IgD-negative memory B cell (primary cell): Measurements from ENCODE around the gene PTMS. TPM values are rescaled to one million over a fixed set of nuclear protein-coding genes. Genes with fewer than 3 reads are reported as not detected.

Experiments used
- H3K27ac Mint-ChIP-seq, 3 donors: one replicate each; pipeline ENCODE4 v1.8.0; 2020 to 2022; ENCODE audit warnings: mild to moderate bottlenecking in 3 of 3, mixed read lengths in 3 of 3, moderate library complexity in 1 of 3
- H3K27me3 Mint-ChIP-seq: one replicate; pipeline ENCODE4 v1.8.0; 2021; ENCODE audit warnings: mixed read lengths
- H3K36me3 Mint-ChIP-seq: one replicate; pipeline ENCODE4 v1.8.0; 2020; ENCODE audit warnings: mild to moderate bottlenecking, mixed read lengths
- H3K4me1 Mint-ChIP-seq, 3 donors: one replicate each; pipeline ENCODE4 v1.8.0; 2020 to 2022; ENCODE audit warnings: mixed read lengths in 3 of 3, mild to moderate bottlenecking in 1 of 3
- H3K4me3 Mint-ChIP-seq, 4 donors: one replicate each; pipeline ENCODE4 v1.8.0; 2020 to 2022; ENCODE audit warnings: mild to moderate bottlenecking in 4 of 4, mixed read lengths in 4 of 4, moderate library complexity in 3 of 4
- H3K9me3 Mint-ChIP-seq, 3 donors: one replicate each; pipeline ENCODE4 v1.8.0; 2020 to 2021; ENCODE audit warnings: mixed read lengths in 3 of 3, mild to moderate bottlenecking in 1 of 3
- polyA plus RNA-seq: library from polyadenylated mRNA; unstranded; fragments of 300-500 nt; fragmentation: Illumina TruSeq; gene quantifications from one replicate; pipeline ENCODE4 v1.2.3, GENCODE V29; 2021

Gene PTMS
- polyA plus RNA-seq, 1 donor from 2014 or later: 2.5 TPM

- peaks cover 2% of the 10 kb centered on the region for H3K36me3 Mint-ChIP-seq
- H3K27ac Mint-ChIP-seq: no peak overlapping the region
- H3K4me1 Mint-ChIP-seq: peaks cover 3 to 8% (median 6%) of the 10 kb centered on the region in 3 donors
- H3K9me3 Mint-ChIP-seq: no peaks in the 10 kb centered on the region
- H3K27me3 Mint-ChIP-seq: peaks cover 49% of the 10 kb centered on the region
- H3K4me3 Mint-ChIP-seq: peak overlapping the region in 1 of 4 donors; percentile 32
Measured at GRCh38 chr12:6772726-6773589, 6.8 kb downstream of the PTMS start.

GRCh38 chr12:6773590-6774351, 7.6 kb downstream of the PTMS start:
- peak overlapping the region in 2 of 4 donors; percentile 32 to 58 for H3K4me3 Mint-ChIP-seq
- peaks cover 4 to 10% (median 9%) of the 10 kb centered on the region in 3 donors for H3K4me1 Mint-ChIP-seq
- H3K36me3 Mint-ChIP-seq: peaks cover 2% of the 10 kb centered on the region
- H3K27ac Mint-ChIP-seq: no peak overlapping the region
- H3K27me3 Mint-ChIP-seq: peaks cover 50% of the 10 kb centered on the region
- H3K9me3 Mint-ChIP-seq: no peaks in the 10 kb centered on the region

GRCh38 chr12:6774499-6775062, 8.4 kb downstream of the PTMS start:
- Mint-ChIP-seq H3K27me3 (peaks cover 48% of the 10 kb centered on the region), H3K9me3 (no peaks in the 10 kb centered on the region), H3K4me1 (peaks cover 4 to 11% (median 11%) of the 10 kb centered on the region in 3 donors)

GRCh38 chr12:6775185-6776174, 9.3 kb downstream of the PTMS start:
- peaks cover 2% of the 10 kb centered on the region for H3K36me3 Mint-ChIP-seq
- H3K9me3 Mint-ChIP-seq: no peaks in the 10 kb centered on the region
- peaks cover 47% of the 10 kb centered on the region for H3K27me3 Mint-ChIP-seq
- peak overlapping the region in 1 of 3 donors; percentile 83 for H3K27ac Mint-ChIP-seq
- H3K4me3 Mint-ChIP-seq: peak overlapping the region in 3 of 4 donors; percentile 24 to 79 (median 48)
- H3K4me1 Mint-ChIP-seq: peaks cover 4 to 11% (median 11%) of the 10 kb centered on the region in 3 donors

More at GRCh38 chr12:6774499-6775062, 8.4 kb downstream of the PTMS start:
- Mint-ChIP-seq H3K27ac (peak overlapping the region in 1 of 3 donors; percentile 83), H3K4me3 (peak overlapping the region in 2 of 4 donors; percentile 18 to 58), H3K36me3 (peaks cover 2% of the 10 kb centered on the region)

GRCh38 chr12:6777386-6777785, 11.2 kb downstream of the PTMS start:
- Mint-ChIP-seq H3K4me3 (no peak overlapping the region), H3K36me3 (peaks cover 2% of the 10 kb centered on the region), H3K9me3 (no peaks in the 10 kb centered on the region), H3K27me3 (peaks cover 39% of the 10 kb centered on the region), H3K27ac (peak overlapping the region in 1 of 3 donors; percentile 71), H3K4me1 (peaks cover 4 to 11% (median 8%) of the 10 kb centered on the region in 3 donors)

- peak overlapping the region in 3 of 4 donors; percentile 86 to 95 (median 92) for H3K4me3 Mint-ChIP-seq
- peaks cover 34% of the 10 kb centered on the region for H3K27me3 Mint-ChIP-seq
- H3K27ac Mint-ChIP-seq: peak overlapping the region; percentile 19 to 90 (median 21)
- H3K36me3 Mint-ChIP-seq: peaks cover 2% of the 10 kb centered on the region
- H3K4me1 Mint-ChIP-seq: peaks cover 4 to 11% (median 8%) of the 10 kb centered on the region in 3 donors
- H3K9me3 Mint-ChIP-seq: no peaks in the 10 kb centered on the region
Measured at GRCh38 chr12:6778217-6778573, 12.0 kb downstream of the PTMS start.

GRCh38 chr12:6778574-6779550, 12.7 kb downstream of the PTMS start:
- H3K4me1 Mint-ChIP-seq: peaks cover 4 to 11% (median 8%) of the 10 kb centered on the region in 3 donors
- no peaks in the 10 kb centered on the region for H3K9me3 Mint-ChIP-seq
- H3K36me3 Mint-ChIP-seq: peaks cover 2% of the 10 kb centered on the region
- peak overlapping the region; percentile 63 to 95 (median 89) for H3K4me3 Mint-ChIP-seq
- peaks cover 31% of the 10 kb centered on the region for H3K27me3 Mint-ChIP-seq
- H3K27ac Mint-ChIP-seq: peak overlapping the region; percentile 19 to 90 (median 29)

GRCh38 chr12:6779708-6780432, 13.7 kb downstream of the PTMS start:
- H3K4me1 Mint-ChIP-seq: peaks cover under 1 to 11% (median 6%) of the 10 kb centered on the region in 3 donors
- peak overlapping the region; percentile 19 to 34 (median 29) for H3K27ac Mint-ChIP-seq

GRCh38 chr12:6780573-6780972, 14.4 kb downstream of the PTMS start:
- H3K4me3 Mint-ChIP-seq: no peak overlapping the region
- H3K27me3 Mint-ChIP-seq: peaks cover 20% of the 10 kb centered on the region
- H3K36me3 Mint-ChIP-seq: peaks cover 2% of the 10 kb centered on the region
- H3K27ac Mint-ChIP-seq: no peak overlapping the region
- no peaks in the 10 kb centered on the region for H3K9me3 Mint-ChIP-seq
- peaks cover 0 to 11% (median 4%) of the 10 kb centered on the region in 3 donors for H3K4me1 Mint-ChIP-seq

More at GRCh38 chr12:6779708-6780432, 13.7 kb downstream of the PTMS start:
- Mint-ChIP-seq H3K9me3 (no peaks in the 10 kb centered on the region), H3K4me3 (no peak overlapping the region), H3K36me3 (peaks cover 2% of the 10 kb centered on the region), H3K27me3 (peaks cover 26% of the 10 kb centered on the region)

GRCh38 chr12:6782119-6782518, 16.0 kb downstream of the PTMS start:
- Mint-ChIP-seq H3K27me3 (peaks cover 11% of the 10 kb centered on the region), H3K4me1 (peaks cover 0 to 9% (median 4%) of the 10 kb centered on the region in 3 donors), H3K36me3 (no peaks in the 10 kb centered on the region), H3K27ac (no peak overlapping the region), H3K4me3 (no peak overlapping the region), H3K9me3 (no peaks in the 10 kb centered on the region)

GRCh38 chr12:6782850-6783566, 16.8 kb downstream of the PTMS start:
- H3K9me3 Mint-ChIP-seq: no peaks in the 10 kb centered on the region
- H3K4me3 Mint-ChIP-seq: no peak overlapping the region
- peaks cover 10% of the 10 kb centered on the region for H3K27me3 Mint-ChIP-seq
- no peak overlapping the region for H3K27ac Mint-ChIP-seq
- peaks cover 0 to 8% (median 4%) of the 10 kb centered on the region in 3 donors for H3K4me1 Mint-ChIP-seq
- H3K36me3 Mint-ChIP-seq: no peaks in the 10 kb centered on the region

- Mint-ChIP-seq H3K4me1 (peaks cover 0 to 1% (median under 1%) of the 10 kb centered on the region in 3 donors), H3K27ac (no peak overlapping the region), H3K27me3 (peaks cover 2% of the 10 kb centered on the region), H3K9me3 (no peaks in the 10 kb centered on the region), H3K36me3 (no peaks in the 10 kb centered on the region), H3K4me3 (no peak overlapping the region)
Measured at GRCh38 chr12:6783828-6784227, 17.7 kb downstream of the PTMS start.
